GM13976 (cell line): ENCODE measurements around the gene KATNBL1.

Source experiments
- DNase-seq: peaks from one replicate; pipeline ENCODE4 v3.0.0; 2012; ENCODE audit warnings: low spot score
- in situ Hi-C: fragments of 300-500 bp; cut with MboI; formaldehyde crosslinking; loops from one replicate; pipeline ENCODE4 v1.12.0; 2022; ENCODE audit warnings: low sequenced_read_pairs, mixed read lengths, inconsistent platforms; ENCODE audit not compliant: unreplicated experiment
- TF ChIP-seq, protein P1 (sequence below): IDR thresholded peaks from 2 replicates; pipeline ENCODE4 v1.5.1; 2012; ENCODE audit warnings: borderline replicate concordance, mild to moderate bottlenecking; ENCODE audit not compliant: insufficient read depth; ENCODE audit errors: extremely low read depth, missing control alignments, control extremely low read depth

Gene KATNBL1, protein sequence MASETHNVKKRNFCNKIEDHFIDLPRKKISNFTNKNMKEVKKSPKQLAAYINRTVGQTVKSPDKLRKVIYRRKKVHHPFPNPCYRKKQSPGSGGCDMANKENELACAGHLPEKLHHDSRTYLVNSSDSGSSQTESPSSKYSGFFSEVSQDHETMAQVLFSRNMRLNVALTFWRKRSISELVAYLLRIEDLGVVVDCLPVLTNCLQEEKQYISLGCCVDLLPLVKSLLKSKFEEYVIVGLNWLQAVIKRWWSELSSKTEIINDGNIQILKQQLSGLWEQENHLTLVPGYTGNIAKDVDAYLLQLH

DNA sequence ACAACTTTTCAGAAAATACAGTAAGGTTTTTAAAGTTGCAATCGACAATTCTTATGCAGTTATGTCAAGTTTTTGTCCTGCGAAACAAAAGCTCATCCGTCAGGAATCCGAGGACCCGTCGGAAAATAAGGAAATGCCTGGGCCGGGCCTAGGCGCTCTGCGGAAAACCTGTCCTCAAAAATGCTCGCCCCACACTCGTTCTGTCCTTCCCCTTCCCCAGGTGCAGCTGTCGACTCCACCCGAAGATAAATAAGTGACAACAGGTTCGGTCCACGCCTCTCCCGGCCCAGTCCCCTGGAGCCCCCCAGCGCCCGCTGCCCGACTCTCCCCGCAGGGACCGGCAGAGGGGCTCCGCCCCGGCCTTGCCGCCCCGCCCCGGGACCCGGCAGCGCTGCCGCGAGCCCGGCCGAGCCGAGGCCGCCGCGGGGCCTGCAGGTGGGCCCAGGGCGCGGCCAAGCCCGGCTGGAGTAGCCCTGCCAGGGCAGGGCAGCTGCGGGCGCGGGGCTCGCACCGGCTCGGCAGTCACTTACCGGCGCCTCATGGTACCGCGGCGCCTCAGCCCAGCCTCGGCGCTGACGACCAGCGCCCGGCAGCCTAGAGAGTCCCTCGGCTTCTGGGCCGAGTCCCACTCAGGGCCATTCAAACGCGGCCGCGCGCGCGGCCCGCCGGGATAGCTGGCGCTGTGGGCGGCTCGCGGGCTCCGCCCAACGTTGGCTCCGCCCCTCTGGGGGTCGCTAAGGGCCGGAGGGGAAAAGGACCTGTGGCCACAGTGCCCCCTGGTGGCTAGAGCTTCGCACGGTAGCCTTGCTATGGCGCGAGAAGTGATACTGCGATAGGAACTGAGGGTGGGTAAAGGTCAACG lies at the start of gene KATNBL1:
Gene KATNBL1 (minus strand): TSS at position 676 of the 862 bp plus-strand sequence. CDS start 46,420 bp downstream, outside the sequence.
- DNase-seq = peak; percentile 97
- TF ChIP-seq, protein P1, sequence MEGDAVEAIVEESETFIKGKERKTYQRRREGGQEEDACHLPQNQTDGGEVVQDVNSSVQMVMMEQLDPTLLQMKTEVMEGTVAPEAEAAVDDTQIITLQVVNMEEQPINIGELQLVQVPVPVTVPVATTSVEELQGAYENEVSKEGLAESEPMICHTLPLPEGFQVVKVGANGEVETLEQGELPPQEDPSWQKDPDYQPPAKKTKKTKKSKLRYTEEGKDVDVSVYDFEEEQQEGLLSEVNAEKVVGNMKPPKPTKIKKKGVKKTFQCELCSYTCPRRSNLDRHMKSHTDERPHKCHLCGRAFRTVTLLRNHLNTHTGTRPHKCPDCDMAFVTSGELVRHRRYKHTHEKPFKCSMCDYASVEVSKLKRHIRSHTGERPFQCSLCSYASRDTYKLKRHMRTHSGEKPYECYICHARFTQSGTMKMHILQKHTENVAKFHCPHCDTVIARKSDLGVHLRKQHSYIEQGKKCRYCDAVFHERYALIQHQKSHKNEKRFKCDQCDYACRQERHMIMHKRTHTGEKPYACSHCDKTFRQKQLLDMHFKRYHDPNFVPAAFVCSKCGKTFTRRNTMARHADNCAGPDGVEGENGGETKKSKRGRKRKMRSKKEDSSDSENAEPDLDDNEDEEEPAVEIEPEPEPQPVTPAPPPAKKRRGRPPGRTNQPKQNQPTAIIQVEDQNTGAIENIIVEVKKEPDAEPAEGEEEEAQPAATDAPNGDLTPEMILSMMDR = peak; percentile 92
- in situ Hi-C loops = loop anchor here (5.0 to 10.0 kb wide), 2 partner anchors 105 to 147 kb away; partner anchors contain the start of genes EMC7 and PGBD4

DNA sequence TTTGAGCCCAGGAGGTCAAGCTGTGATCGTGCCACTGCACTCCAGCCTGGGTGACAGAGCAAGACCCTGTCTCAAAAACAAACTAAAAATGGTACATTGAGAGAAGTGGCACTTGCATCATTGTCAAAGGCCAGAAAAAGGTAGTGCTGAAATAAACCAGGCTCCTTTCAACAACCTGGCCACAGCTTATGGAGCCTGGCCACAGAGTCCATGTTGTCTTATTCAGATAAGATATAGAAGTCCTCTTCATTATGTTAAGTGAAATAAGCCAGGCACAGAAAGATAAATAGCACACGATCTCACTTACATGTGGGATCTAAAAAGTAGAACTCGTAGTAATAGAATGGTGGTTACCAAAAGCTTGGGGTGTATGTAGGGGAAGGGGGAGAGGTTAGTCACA lies 49.7 kb upstream of the KATNBL1 start:
- TF ChIP-seq, protein P1 = no peak
- no peak for DNase-seq
- in situ Hi-C loops = no loop called here

DNA sequence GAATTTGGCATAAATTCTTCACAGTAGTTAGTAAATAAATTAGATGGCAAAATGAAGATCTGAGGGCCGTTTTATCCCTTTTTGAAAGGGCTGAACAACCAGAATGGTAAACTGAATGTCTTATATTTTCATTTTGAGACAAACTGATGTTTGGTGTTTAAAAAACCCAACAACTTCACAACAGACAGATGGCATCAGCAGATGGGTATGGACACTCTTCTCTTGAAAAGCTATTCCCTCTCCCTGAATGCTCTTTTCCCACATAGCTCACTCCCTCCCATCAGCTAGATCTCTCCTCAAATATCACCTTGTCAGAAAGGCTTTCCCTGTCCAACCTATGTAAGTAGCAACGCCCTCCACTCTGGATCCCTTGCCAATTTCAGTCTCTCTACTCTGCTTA lies 48.3 kb upstream of the KATNBL1 start:
- in situ Hi-C loops = no loop called here
- no peak for DNase-seq
- TF ChIP-seq, protein P1 = no peak

DNA sequence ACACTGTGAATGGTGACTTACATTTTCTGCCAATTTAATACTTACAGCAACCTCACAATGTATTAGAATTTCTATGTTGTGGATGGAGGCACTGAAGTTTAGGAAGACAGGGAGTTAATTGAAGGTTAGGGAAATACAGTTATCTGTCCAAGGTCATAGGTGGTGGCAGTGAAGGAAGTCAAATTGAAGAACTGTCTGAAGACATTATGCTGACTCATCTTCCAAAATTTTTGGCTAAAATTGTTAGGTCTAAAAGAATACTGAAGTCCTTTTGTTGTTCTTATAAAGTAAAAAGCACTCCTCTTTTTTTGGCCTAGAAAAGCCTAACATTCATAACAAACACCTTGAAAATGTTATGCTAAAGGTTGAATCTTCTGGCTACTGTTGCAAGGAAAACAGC lies 42.6 kb upstream of the KATNBL1 start:
- DNase-seq = no peak
- TF ChIP-seq, protein P1 = no peak
- in situ Hi-C loops = no loop called here

DNA sequence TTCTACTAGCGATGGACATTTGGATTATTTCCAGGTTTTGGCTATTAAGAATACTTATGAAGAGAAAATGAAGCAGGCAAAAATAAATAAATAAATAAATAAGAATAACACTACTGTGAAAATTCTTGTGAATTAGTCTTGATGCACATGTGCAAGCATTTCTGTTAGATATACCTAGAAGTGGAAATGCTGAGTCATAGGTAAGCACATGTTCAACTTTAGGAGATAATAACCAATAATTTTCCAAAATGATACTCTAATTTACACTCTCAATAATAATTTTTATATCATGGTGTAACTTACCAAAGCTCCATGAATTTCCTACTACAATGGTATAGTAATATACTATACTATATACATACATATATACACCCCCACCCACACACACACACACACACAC lies 38.3 kb upstream of the KATNBL1 start:
- in situ Hi-C loops = loop anchor here (25.0 kb wide), 1 partner anchor 339 kb away; the partner anchor contains the start of gene GOLGA8B
- TF ChIP-seq, protein P1 = no peak
- DNase-seq = no peak

DNA sequence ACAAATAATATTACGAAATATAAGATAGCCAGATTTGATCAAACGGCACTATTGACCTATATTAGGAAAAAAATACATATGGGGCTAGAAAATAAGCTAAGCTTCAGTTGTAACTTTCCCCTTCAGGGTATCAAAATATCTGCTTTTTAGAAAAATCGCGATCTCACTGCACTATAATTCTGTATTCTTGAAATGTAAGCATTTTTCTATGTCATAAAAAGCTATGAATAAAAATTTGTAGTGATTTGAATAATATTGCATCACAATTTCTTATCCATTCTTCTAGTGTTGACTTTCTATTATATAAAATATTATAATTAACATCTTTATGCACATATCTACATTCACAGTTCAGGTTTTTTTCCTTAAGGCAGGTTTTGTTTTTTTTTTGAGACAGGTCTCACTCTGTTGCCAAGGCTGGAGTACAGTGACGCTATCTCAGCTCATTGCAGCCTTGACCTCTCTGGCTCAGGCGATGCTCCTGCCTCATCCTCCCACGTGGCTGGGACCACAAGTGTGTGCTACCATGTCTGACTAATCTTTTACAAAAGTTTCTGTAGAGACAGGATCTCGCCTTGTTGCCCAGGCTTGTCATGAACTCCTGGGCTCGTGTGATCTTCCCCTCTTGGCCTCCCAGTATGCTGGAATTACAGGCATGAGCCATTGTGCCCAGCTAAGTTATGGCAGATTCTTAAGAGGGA lies 36.5 kb upstream of the KATNBL1 start:
- in situ Hi-C loops = loop anchor here (25.0 kb wide), 1 partner anchor 341 kb away; the partner anchor contains the start of gene GOLGA8B
- no peak for DNase-seq
- TF ChIP-seq, protein P1 = no peak
